HFFc6 (cell line): Measurements from ENCODE around the gene ACOT12. TPM values are rescaled to one million over a fixed set of nuclear protein-coding genes. Genes with fewer than 3 reads are reported as not detected.

Experiments
- DNase-seq: peaks from one replicate; pipeline ENCODE4 v3.0.0-alpha.2; 2018
- H3K27ac Mint-ChIP-seq: 2 replicates; pipeline ENCODE4 v1.8.0; 2020; ENCODE audit warnings: mild to moderate bottlenecking, mixed read lengths
- H3K27me3 Mint-ChIP-seq: 2 replicates; pipeline ENCODE4 v1.8.0; 2021; ENCODE audit warnings: mild to moderate bottlenecking, moderate library complexity, mixed read lengths; ENCODE audit not compliant: insufficient read depth
- H3K36me3 Mint-ChIP-seq: 2 replicates; pipeline ENCODE4 v1.8.0; 2021; ENCODE audit warnings: low read depth, mixed read lengths
- H3K4me1 Mint-ChIP-seq: 2 replicates; pipeline ENCODE4 v1.8.0; 2020; ENCODE audit warnings: low read depth, mixed read lengths
- H3K4me3 Mint-ChIP-seq: 2 replicates; pipeline ENCODE4 v1.8.0; 2020; ENCODE audit warnings: mild to moderate bottlenecking, moderate library complexity, mixed read lengths
- H3K9me3 Mint-ChIP-seq: 2 replicates; pipeline ENCODE4 v1.8.0; 2020; ENCODE audit warnings: mild to moderate bottlenecking, mixed read lengths
- total RNA-seq, 6 experiments: library from RNA; stranded (reverse); fragmentation: NEBNext Ultra II Directional; extraction: Animal tissue kit (Norgen Biotek cat#: 25700); gene quantifications; 2 replicates in 1 of 6; 3 replicates in 5 of 6; pipeline ENCODE4 v1.2.3, GENCODE V29; 2021
- TF ChIP-seq, protein P1 (sequence below): fragments of 200-600 bp; sonication (generic); IDR thresholded peaks from 2 replicates; pipeline ENCODE4 v1.5.0; 2021; ENCODE audit warnings: antibody characterized with exemption, mild to moderate bottlenecking

Gene ACOT12
- total RNA-seq, 6 experiments from 2014 or later: not detected

- no peaks in the 10 kb centered on the region for H3K9me3 Mint-ChIP-seq
- H3K27me3 Mint-ChIP-seq: peaks cover 4% of the 10 kb centered on the region
- H3K4me3 Mint-ChIP-seq: no peak overlapping the region
- no peaks in the 10 kb centered on the region for H3K36me3 Mint-ChIP-seq
- no peak overlapping the region for H3K27ac Mint-ChIP-seq
- DNase-seq: no peak
- H3K4me1 Mint-ChIP-seq: no peaks in the 10 kb centered on the region
- TF ChIP-seq, protein P1, sequence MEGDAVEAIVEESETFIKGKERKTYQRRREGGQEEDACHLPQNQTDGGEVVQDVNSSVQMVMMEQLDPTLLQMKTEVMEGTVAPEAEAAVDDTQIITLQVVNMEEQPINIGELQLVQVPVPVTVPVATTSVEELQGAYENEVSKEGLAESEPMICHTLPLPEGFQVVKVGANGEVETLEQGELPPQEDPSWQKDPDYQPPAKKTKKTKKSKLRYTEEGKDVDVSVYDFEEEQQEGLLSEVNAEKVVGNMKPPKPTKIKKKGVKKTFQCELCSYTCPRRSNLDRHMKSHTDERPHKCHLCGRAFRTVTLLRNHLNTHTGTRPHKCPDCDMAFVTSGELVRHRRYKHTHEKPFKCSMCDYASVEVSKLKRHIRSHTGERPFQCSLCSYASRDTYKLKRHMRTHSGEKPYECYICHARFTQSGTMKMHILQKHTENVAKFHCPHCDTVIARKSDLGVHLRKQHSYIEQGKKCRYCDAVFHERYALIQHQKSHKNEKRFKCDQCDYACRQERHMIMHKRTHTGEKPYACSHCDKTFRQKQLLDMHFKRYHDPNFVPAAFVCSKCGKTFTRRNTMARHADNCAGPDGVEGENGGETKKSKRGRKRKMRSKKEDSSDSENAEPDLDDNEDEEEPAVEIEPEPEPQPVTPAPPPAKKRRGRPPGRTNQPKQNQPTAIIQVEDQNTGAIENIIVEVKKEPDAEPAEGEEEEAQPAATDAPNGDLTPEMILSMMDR: no peak
Observed at GRCh38 chr5:81355291-81356251, 38.4 kb downstream of the ACOT12 start.

- TF ChIP-seq, protein P1: no peak
- Mint-ChIP-seq H3K36me3 (no peaks in the 10 kb centered on the region), H3K27ac (no peak overlapping the region), H3K27me3 (peaks cover 4% of the 10 kb centered on the region), H3K4me1 (no peaks in the 10 kb centered on the region), H3K9me3 (no peaks in the 10 kb centered on the region), H3K4me3 (no peak overlapping the region)
- no peak for DNase-seq
Observed at GRCh38 chr5:81354093-81354492, 39.8 kb downstream of the ACOT12 start.

- Mint-ChIP-seq H3K4me3 (no peak overlapping the region), H3K36me3 (no peaks in the 10 kb centered on the region), H3K27ac (no peak overlapping the region), H3K27me3 (peaks cover 3% of the 10 kb centered on the region), H3K9me3 (no peaks in the 10 kb centered on the region), H3K4me1 (no peaks in the 10 kb centered on the region)
- DNase-seq: no peak
- TF ChIP-seq, protein P1: no peak
Observed at GRCh38 chr5:81353189-81353588, 40.7 kb downstream of the ACOT12 start.

DNA sequence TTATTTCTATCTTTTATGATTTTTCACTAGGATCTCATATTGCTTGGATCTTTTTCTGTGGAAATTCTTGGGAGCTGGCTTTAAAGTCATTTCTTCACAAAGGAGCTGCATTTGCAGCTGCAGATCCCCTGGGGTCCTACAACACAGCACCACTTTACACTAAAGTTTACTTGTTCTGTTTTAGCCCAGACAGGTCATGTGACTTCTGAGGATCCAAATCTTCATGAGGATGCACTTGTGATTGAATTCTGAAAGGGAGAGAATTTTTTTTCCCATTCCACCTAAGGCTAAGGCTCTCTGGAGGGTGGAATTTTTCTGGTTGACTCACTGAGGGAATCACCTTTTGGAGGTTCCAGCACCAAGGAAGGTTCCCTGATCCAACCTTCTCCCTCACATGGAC lies 43.4 kb downstream of the ACOT12 start:
- no peak overlapping the region for H3K27ac Mint-ChIP-seq
- TF ChIP-seq, protein P1: no peak
- H3K4me1 Mint-ChIP-seq: no peaks in the 10 kb centered on the region
- peaks cover 3% of the 10 kb centered on the region for H3K27me3 Mint-ChIP-seq
- no peak for DNase-seq
- H3K36me3 Mint-ChIP-seq: no peaks in the 10 kb centered on the region
- no peaks in the 10 kb centered on the region for H3K9me3 Mint-ChIP-seq
- no peak overlapping the region for H3K4me3 Mint-ChIP-seq

DNA sequence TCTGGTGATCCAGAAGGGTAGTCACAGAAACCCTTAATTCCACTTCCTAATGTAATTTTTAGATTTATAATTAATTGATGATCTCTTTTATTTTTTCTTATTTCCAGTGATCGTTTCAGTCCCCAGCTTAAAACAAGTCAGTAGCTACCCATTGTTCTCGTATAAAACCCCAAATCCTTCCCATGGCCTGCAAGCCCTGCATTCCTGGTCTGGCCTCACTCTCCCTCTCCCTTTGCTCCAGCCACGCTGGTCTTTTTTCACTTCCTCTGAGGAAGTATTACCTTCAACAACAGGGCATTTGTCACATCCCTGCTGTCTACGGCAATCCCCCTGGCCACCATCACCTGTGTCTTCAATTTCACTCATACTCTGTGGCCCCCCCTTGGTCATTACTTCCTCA lies 44.8 kb downstream of the ACOT12 start:
- H3K27ac Mint-ChIP-seq: no peak overlapping the region
- no peak for DNase-seq
- H3K27me3 Mint-ChIP-seq: peaks cover 3% of the 10 kb centered on the region
- H3K9me3 Mint-ChIP-seq: no peaks in the 10 kb centered on the region
- no peaks in the 10 kb centered on the region for H3K36me3 Mint-ChIP-seq
- TF ChIP-seq, protein P1: no peak
- no peak overlapping the region for H3K4me3 Mint-ChIP-seq
- H3K4me1 Mint-ChIP-seq: no peaks in the 10 kb centered on the region
